IMR-90 (cell line): Measurements from ENCODE around the gene GSN. TPM values are rescaled to one million over a fixed set of nuclear protein-coding genes. Genes with fewer than 3 reads are reported as not detected.
A peak's percentile ranks its signal among the peaks of the same experiment; 100 is the strongest.
"Not testable (repeated sequence)": the region's sequence is repeated elsewhere in the genome, so short reads cannot be mapped to it uniquely, and the experiment has no call there.

Experiments used
- ATAC-seq: fragments of 200-7000 bp; cut with Tn5 transposase; 2 replicates; pipeline ENCODE4 v1.9.1; 2020; ENCODE audit warnings: low read depth, mild to moderate bottlenecking, moderate library complexity
- BruUV-seq: library from RNA; stranded (reverse); fragments of 400-500 nt; replicated peaks from 2 replicates; lab custom pipeline; 2021; lab: Mats Ljungman, UMichigan
- CTCF ChIA-PET: fragments of 300-600 bp; formaldehyde crosslinking; extraction: SDS; loops from one replicate; lab custom pipeline; 2021; ENCODE audit warnings: antibody characterized with exemption; lab: Yijun Ruan, JAX
- POLR2A ChIA-PET: fragments of 300-600 bp; sonication (Branson Sonifier 250); formaldehyde crosslinking; loops from one replicate; lab custom pipeline; 2022; ENCODE audit warnings: antibody characterized with exemption; ENCODE audit not compliant: unreplicated experiment; lab: Charles Lee
- DNase-seq: peaks from one replicate; pipeline ENCODE4 v3.0.0; 2013
- H2AFZ ChIP-seq: replicated peaks from 2 replicates; pipeline ENCODE3; 2013; ENCODE audit warnings: low read length, mild to moderate bottlenecking; ENCODE audit not compliant: poor library complexity
- H2AK5ac ChIP-seq: 2 replicates; pipeline ENCODE4 v1.6.1; 2013; ENCODE audit warnings: low read depth, low read length, inconsistent platforms
- H2AK9ac ChIP-seq: replicated peaks from 2 replicates; pipeline ENCODE3; 2013; ENCODE audit warnings: mild to moderate bottlenecking, low read depth, low read length, moderate library complexity; ENCODE audit not compliant: poor library complexity
- H2BK120ac ChIP-seq: 2 replicates; pipeline ENCODE4 v1.6.1; 2013; ENCODE audit warnings: low read depth, low read length, inconsistent platforms
- H2BK15ac ChIP-seq: 3 replicates; pipeline ENCODE4 v1.6.1; 2013; ENCODE audit warnings: low read depth, low read length, inconsistent platforms
- H2BK20ac ChIP-seq: 2 replicates; pipeline ENCODE4 v1.6.1; 2013; ENCODE audit warnings: low read depth, mild to moderate bottlenecking, inconsistent platforms, low read length, moderate library complexity
- H2BK5ac ChIP-seq: 2 replicates; pipeline ENCODE4 v1.6.1; 2013; ENCODE audit warnings: mild to moderate bottlenecking, low read depth, low read length, inconsistent platforms; ENCODE audit not compliant: poor library complexity, severe bottlenecking
- H3K14ac ChIP-seq: replicated peaks from 2 replicates; pipeline ENCODE4 v1.6.1; 2013; ENCODE audit warnings: low read depth, low read length, inconsistent platforms
- H3K18ac ChIP-seq: 2 replicates; pipeline ENCODE4 v1.6.1; 2013; ENCODE audit warnings: low read depth, low read length, control low read depth
- H3K23ac ChIP-seq: 2 replicates; pipeline ENCODE4 v1.6.1; 2013; ENCODE audit warnings: low read depth, low read length, inconsistent platforms
- H3K27ac ChIP-seq: 2 replicates; pipeline ENCODE4 v1.5.1; 2013; ENCODE audit warnings: mild to moderate bottlenecking, control low read depth, low read length; ENCODE audit not compliant: insufficient read depth
- H3K27me3 ChIP-seq: 2 replicates; pipeline ENCODE4 v1.6.1; 2013; ENCODE audit warnings: low read length; ENCODE audit not compliant: control insufficient read depth, insufficient read depth
- H3K36me3 ChIP-seq: 2 replicates; pipeline ENCODE4 v1.6.1; 2013; ENCODE audit warnings: low read length, mixed read lengths; ENCODE audit not compliant: control insufficient read depth, insufficient read depth
- H3K4ac ChIP-seq: 2 replicates; pipeline ENCODE4 v1.6.1; 2013; ENCODE audit warnings: low read depth, low read length, inconsistent platforms
- H3K4me1 ChIP-seq: 2 replicates; pipeline ENCODE4 v1.6.1; 2013; ENCODE audit warnings: low read length, mixed read lengths; ENCODE audit not compliant: control insufficient read depth, insufficient read depth
- H3K4me2 ChIP-seq: 2 replicates; pipeline ENCODE4 v1.6.1; 2013; ENCODE audit warnings: low read depth, mild to moderate bottlenecking, control low read depth, low read length, moderate library complexity
- H3K4me3 ChIP-seq: 2 replicates; pipeline ENCODE4 v1.5.1; 2013; ENCODE audit warnings: low read depth, mild to moderate bottlenecking, control low read depth, low read length, moderate library complexity; ENCODE audit not compliant: insufficient read depth
- H3K56ac ChIP-seq: 2 replicates; pipeline ENCODE4 v1.6.1; 2013; ENCODE audit warnings: low read length, inconsistent platforms; ENCODE audit not compliant: insufficient read depth; ENCODE audit errors: extremely low read depth
- H3K79me1 ChIP-seq, 2 experiments: 2 replicates each; pipeline ENCODE4 v1.6.1; 2013; ENCODE audit warnings: low read length in 2 of 2, inconsistent platforms in 1 of 2, low read depth in 1 of 2
- H3K9ac ChIP-seq: 2 replicates; pipeline ENCODE4 v1.6.1; 2013; ENCODE audit warnings: low read depth, low read length, control low read depth
- H3K9me1 ChIP-seq: 2 replicates; pipeline ENCODE4 v1.6.1; 2013; ENCODE audit warnings: low read length, inconsistent platforms; ENCODE audit not compliant: insufficient read depth
- H3K9me3 ChIP-seq: 2 replicates; pipeline ENCODE4 v1.6.1; 2013; ENCODE audit warnings: low read length; ENCODE audit not compliant: control insufficient read depth, insufficient read depth
- H4K20me1 ChIP-seq: 2 replicates; pipeline ENCODE4 v1.6.1; 2013; ENCODE audit warnings: low read length, inconsistent platforms; ENCODE audit not compliant: insufficient read depth
- H4K5ac ChIP-seq: 2 replicates; pipeline ENCODE4 v1.6.1; 2013; ENCODE audit warnings: mild to moderate bottlenecking, low read depth, low read length, control low read depth
- H4K8ac ChIP-seq, 2 experiments: 2 replicates each; pipeline ENCODE4 v1.6.1; 2013; ENCODE audit warnings: low read depth in 2 of 2, low read length in 2 of 2, control low read depth in 1 of 2, inconsistent platforms in 1 of 2
- H4K91ac ChIP-seq: 2 replicates; pipeline ENCODE4 v1.6.1; 2013; ENCODE audit warnings: low read depth, low read length, inconsistent platforms; ENCODE audit not compliant: insufficient read depth
- CEBPB ChIP-seq: IDR thresholded peaks from 2 replicates; pipeline ENCODE4 v1.6.1; 2012; ENCODE audit warnings: low read depth, low read length, improper control_type of control experiment
- WGBS, 2 experiments: methylation state at CpG; one replicate each; pipeline versions ENCODE4 v1.1.5 to v1.1.7; 2013; ENCODE audit warnings: missing lambda C conversion rate in 2 of 2; ENCODE audit not compliant: insufficient read length in 1 of 2; ENCODE audit errors: extremely low coverage in 2 of 2; 5-methylcytosine and 5-hydroxymethylcytosine counted together
- dilution Hi-C: fragments of 300-500 bp; cut with HindIII; formaldehyde crosslinking; loops from one replicate; pipeline ENCODE4 v1.14.3; 2018; ENCODE audit warnings: low sequenced_read_pairs; ENCODE audit not compliant: unreplicated experiment
- in situ Hi-C: fragments of 300-500 bp; cut with MboI; formaldehyde crosslinking; loops from 3 replicates; pipeline ENCODE4 v1.14.3; 2019; ENCODE audit warnings: low sequenced_read_pairs, inconsistent platforms, mixed read lengths
- intact Hi-C: fragments of 100-400 bp; cut with micrococcal nuclease; formaldehyde crosslinking; loops from 2 replicates; pipeline ENCODE4 v1.10.0; 2022
- polyA plus RNA-seq, 3 experiments: library from polyadenylated mRNA; depleted of rRNA; stranded (reverse); fragments of >200 nt; gene quantifications; 2 replicates each; pipeline ENCODE4 v1.2.3, GENCODE V29; 2012; ENCODE audit warnings: low replicate concordance in 1 of 3
- total RNA-seq: library from RNA; depleted of rRNA; stranded (reverse); fragments of >200 nt; gene quantifications from 2 replicates; pipeline ENCODE4 v1.2.3, GENCODE V29; 2012
- TF ChIP-seq, protein P1 (sequence below): fragments of 150-350 bp; IDR thresholded peaks from 2 replicates; pipeline ENCODE4 v1.6.1; 2016; ENCODE audit warnings: low read depth, mild to moderate bottlenecking, low read length, moderate library complexity, borderline replicate concordance

GSN gene
- total and polyA plus RNA-seq, 2 of the 4 experiments (the other 2 are of a cell fraction), result 495 to 547 TPM

DNA sequence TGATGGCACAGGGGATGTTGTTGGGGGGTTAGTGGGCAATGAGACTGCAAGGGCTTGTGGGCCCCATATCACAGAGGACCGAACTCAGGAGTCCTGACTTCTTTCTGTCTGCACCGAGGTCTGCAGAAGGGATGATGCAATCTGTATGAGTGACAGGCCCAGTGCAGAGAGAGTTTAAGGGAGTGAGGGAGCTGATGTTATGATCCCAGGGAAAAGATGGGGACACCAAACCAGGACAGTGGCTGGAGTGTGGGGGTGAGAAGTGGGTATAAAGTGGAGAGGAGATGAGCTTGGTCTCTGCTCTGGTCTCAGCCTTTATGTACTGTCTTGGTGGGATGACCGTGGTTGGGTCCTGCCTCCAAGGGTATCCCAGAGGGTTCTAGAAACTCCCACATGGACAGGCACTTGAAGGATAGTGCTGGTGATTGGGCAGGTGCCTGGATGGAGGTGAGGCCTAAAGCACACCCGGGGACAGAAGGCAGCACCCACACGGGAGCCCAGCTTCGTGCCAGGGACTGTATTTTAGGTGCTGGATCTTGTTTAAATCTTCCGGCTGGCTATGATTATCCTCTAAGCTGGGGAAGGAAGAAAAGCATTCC lies 21.9 kb downstream of the GSN start:
- CTCF ChIA-PET, result interaction anchor here (1.4 to 1.5 kb wide), 2 partner anchors 30 to 67 kb away, joined by 3 to 7 read pairs; no protein-coding TSS in a partner anchor
- Histone ChIP-seq H2BK5ac (peak overlapping the region; percentile 82), H3K14ac (peak overlapping the region; percentile 90), H3K36me3 (peaks cover 29% of the 10 kb centered on the region), H3K4me3 (no peak overlapping the region), H3K9ac (peak overlapping the region; percentile 66), H3K18ac (peak overlapping the region; percentile 22), H3K23ac (peak overlapping the region; percentile 53), H2BK120ac (peak overlapping the region; percentile 100), H2BK20ac (peak overlapping the region; percentile 88), H3K27ac (peak overlapping the region; percentile 82), H2BK15ac (peak overlapping the region; percentile 98; the same call in 2 of the 3 replicates), H4K91ac (peak overlapping the region; percentile 84), H4K5ac (peak overlapping the region; percentile 36), H3K4me1 (peaks cover 42% of the 10 kb centered on the region), H4K8ac (peak overlapping the region; percentile 85 to 88; a peak in 3 of 4 replicates), H3K4ac (peak overlapping the region; percentile 86), H3K56ac (0 out of 2 replicates have a peak overlapping the region, but pooled peaks have one; percentile 19), H4K20me1 (0 out of 2 replicates have a peak, but pooled peaks cover 10% of the 10 kb centered on the region), H2AK5ac (peak overlapping the region; percentile 78), H3K9me1 (peaks cover 54% of the 10 kb centered on the region), H3K79me1 (peaks cover 51 to 85% of the 10 kb centered on the region in 2 experiments), H3K9me3 (no peaks in the 10 kb centered on the region), H3K27me3 (no peaks in the 10 kb centered on the region), H2AFZ (peak overlapping the region; percentile 81), H2AK9ac (peak overlapping the region; percentile 93), H3K4me2 (peak overlapping the region; percentile 24; the same call in 1 of the 2 replicates)
- intact Hi-C loops, result no loop called here
- POLR2A ChIA-PET, result no interaction called here
- DNase-seq (no peak), ATAC-seq (no peak)
- WGBS, 2 experiments, result 60% methylated on average over 2 of the region's 7 CpGs; no CpG with 5 or more reads in 1 of the 2 experiments
- in situ Hi-C loops, result no loop called here
- dilution Hi-C loops, result no loop called here
- TF ChIP-seq, protein P1, sequence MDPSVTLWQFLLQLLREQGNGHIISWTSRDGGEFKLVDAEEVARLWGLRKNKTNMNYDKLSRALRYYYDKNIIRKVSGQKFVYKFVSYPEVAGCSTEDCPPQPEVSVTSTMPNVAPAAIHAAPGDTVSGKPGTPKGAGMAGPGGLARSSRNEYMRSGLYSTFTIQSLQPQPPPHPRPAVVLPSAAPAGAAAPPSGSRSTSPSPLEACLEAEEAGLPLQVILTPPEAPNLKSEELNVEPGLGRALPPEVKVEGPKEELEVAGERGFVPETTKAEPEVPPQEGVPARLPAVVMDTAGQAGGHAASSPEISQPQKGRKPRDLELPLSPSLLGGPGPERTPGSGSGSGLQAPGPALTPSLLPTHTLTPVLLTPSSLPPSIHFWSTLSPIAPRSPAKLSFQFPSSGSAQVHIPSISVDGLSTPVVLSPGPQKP, result no peak
- peak; percentile 91 for TF ChIP-seq CEBPB
- BruUV-seq, result no TSS peak

DNA sequence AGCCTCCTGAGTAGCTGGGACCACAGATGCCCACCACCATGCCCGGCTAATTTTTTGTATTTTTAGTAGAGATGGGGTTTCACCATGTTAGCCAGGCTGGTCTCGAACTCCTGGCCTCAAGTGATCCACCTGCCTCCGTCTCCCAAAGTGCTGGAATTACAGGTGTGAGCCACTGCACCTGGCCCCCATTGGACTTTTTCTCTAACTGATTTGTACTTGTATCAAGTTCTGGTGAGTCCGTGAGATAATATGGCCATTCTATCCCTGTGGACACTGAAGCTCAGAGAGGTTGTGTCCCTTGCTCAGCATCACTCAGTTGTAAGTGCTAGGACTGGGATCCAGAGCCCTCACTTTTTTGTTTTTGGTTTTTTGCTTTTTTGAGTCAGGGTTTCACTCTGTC lies 23.6 kb downstream of the GSN start:
- Histone ChIP-seq H3K36me3 (peaks cover 39% of the 10 kb centered on the region), H3K79me1 (peaks cover 55 to 84% of the 10 kb centered on the region in 2 experiments), H3K9me1 (peaks cover 48% of the 10 kb centered on the region), H4K20me1 (peaks cover 22% of the 10 kb centered on the region; the same call in 1 of the 2 replicates), H3K4me1 (peaks cover 32% of the 10 kb centered on the region)
- DNase-seq, H3K4me3 ChIP-seq, ATAC-seq, H3K27ac ChIP-seq, H2AK5ac ChIP-seq, H3K4me2 ChIP-seq, H3K9me3 ChIP-seq, H3K27me3 ChIP-seq, H4K5ac ChIP-seq, H3K23ac ChIP-seq, BruUV-seq, H2BK20ac ChIP-seq, H4K91ac ChIP-seq, intact Hi-C loops, H4K8ac ChIP-seq, H3K56ac ChIP-seq, dilution Hi-C loops, POLR2A ChIA-PET, H2AK9ac ChIP-seq, H2BK5ac ChIP-seq, H3K9ac ChIP-seq, H3K14ac ChIP-seq, CTCF ChIA-PET, H3K4ac ChIP-seq, H2BK120ac ChIP-seq, H2AFZ ChIP-seq, H2BK15ac ChIP-seq, H3K18ac ChIP-seq, in situ Hi-C loops: not testable (repeated sequence)
- 100% methylated on average over 2 of the region's 4 CpGs; no CpG with 5 or more reads in 1 of the 2 experiments for WGBS, 2 experiments
